Measurements from ENCODE around the gene ADAMTS5. TPM values are rescaled to one million over a fixed set of nuclear protein-coding genes. Genes with fewer than 3 reads are reported as not detected.

Gene ADAMTS5
- polyA plus RNA-seq, 2 of the 4 experiments (the other 2 are of a cell fraction): not detected

GRCh38 chr21:26909972-26910371 is 56.9 kb downstream of the ADAMTS5 start:
- no peaks in the 10 kb centered on the region for H3K9me3 ChIP-seq
- no peak overlapping the region for H3K4me3 ChIP-seq
- FAIRE-seq: no peak
- no peak overlapping the region for H3K4me2 ChIP-seq
- TF ChIP-seq FOXS1 (CRISPR knock-in tag; IDR thresholded peaks at IDR 0.05) (no peak), HOXB5 (CRISPR knock-in tag; IDR thresholded peaks at IDR 0.05) (no peak), CBX2 (IDR thresholded peaks at IDR 0.05; ENCODE audit: borderline replicate concordance, low read depth) (no peak), HOXB13 (CRISPR knock-in tag; IDR thresholded peaks at IDR 0.05; ENCODE audit: low read depth) (no peak), TP53 (CRISPR knock-in tag; IDR thresholded peaks at IDR 0.05) (no peak), REST (IDR thresholded peaks at IDR 0.05) (no peak), KDM5A (IDR thresholded peaks at IDR 0.05) (no peak), ZNF302 (CRISPR knock-in tag; IDR thresholded peaks at IDR 0.05) (no peak), CEBPB (IDR thresholded peaks at IDR 0.05) (no peak), HMGXB4 (CRISPR knock-in tag; IDR thresholded peaks at IDR 0.05; ENCODE audit: borderline replicate concordance) (no peak), RCOR1 (IDR thresholded peaks at IDR 0.05; ENCODE audit: low read depth, low read length) (no peak), BHLHE40 (IDR thresholded peaks at IDR 0.05; ENCODE audit: low read depth, low read length) (no peak)
- H3K4me1 ChIP-seq: no peaks in the 10 kb centered on the region
- POLR2A ChIA-PET: no interaction called here
- CTCF ChIA-PET: no interaction called here
- no peak for DNase-seq (ENCODE audit: low read depth in 1 of 2, low spot score in 1 of 2)
- H3K27ac ChIP-seq: no peak overlapping the region
- WGBS (ENCODE audit: missing lambda C conversion rate): 22% methylated on average over 3 of the region's 3 CpGs
- no peak for ATAC-seq

- DNase-seq (ENCODE audit: low read depth in 1 of 2, low spot score in 1 of 2) (no peak), ATAC-seq (no peak), FAIRE-seq (no peak)
- WGBS (ENCODE audit: missing lambda C conversion rate): 18% methylated on average over 4 of the region's 4 CpGs
- Histone ChIP-seq H3K4me1 (no peaks in the 10 kb centered on the region), H3K27ac (no peak overlapping the region), H3K9me3 (no peaks in the 10 kb centered on the region), H3K4me2 (no peak overlapping the region), H3K4me3 (no peak overlapping the region)
- POLR2A ChIA-PET: no interaction called here
- TF ChIP-seq NPAS2 (CRISPR knock-in tag; IDR thresholded peaks at IDR 0.05; ENCODE audit: borderline replicate concordance) (no peak), HOXB5 (CRISPR knock-in tag; IDR thresholded peaks at IDR 0.05) (no peak), BCL3 (IDR thresholded peaks at IDR 0.05) (no peak), MAX (IDR thresholded peaks at IDR 0.05) (no peak), RCOR1 (IDR thresholded peaks at IDR 0.05; ENCODE audit: low read depth, low read length) (no peak), EP300 (IDR thresholded peaks at IDR 0.05) (no peak), KDM5A (IDR thresholded peaks at IDR 0.05) (no peak), ZC3H11A (IDR thresholded peaks at IDR 0.05) (no peak), HDAC2 (IDR thresholded peaks at IDR 0.05) (no peak), FOSL2 (IDR thresholded peaks at IDR 0.05) (no peak), FOSL2 (CRISPR knock-in tag; IDR thresholded peaks at IDR 0.05) (no peak), REST (IDR thresholded peaks at IDR 0.05) (no peak), JUN (IDR thresholded peaks at IDR 0.05) (no peak), CHD4 (IDR thresholded peaks at IDR 0.05; ENCODE audit: borderline replicate concordance) (no peak)
- CTCF ChIA-PET: no interaction called here
Observed at GRCh38 chr21:26900980-26901379, 65.9 kb downstream of the ADAMTS5 start.
